ES-I3 (cell line): ENCODE data around the gene SSNA1.
"Not testable (repeated sequence)": the region's sequence is repeated elsewhere in the genome, so short reads cannot be mapped to it uniquely, and the experiment has no call there.

Experiments used
- H3K36me3 ChIP-seq: 2 replicates; pipeline ENCODE4 v1.6.1; 2013; ENCODE audit warnings: mild to moderate bottlenecking, low read length, control low read depth, moderate library complexity; ENCODE audit not compliant: insufficient read depth
- H3K4me1 ChIP-seq: 2 replicates; pipeline ENCODE4 v1.6.1; 2013; ENCODE audit warnings: mild to moderate bottlenecking, control low read depth, low read length; ENCODE audit not compliant: insufficient read depth
- H3K9ac ChIP-seq: 2 replicates; pipeline ENCODE4 v1.6.1; 2013; ENCODE audit warnings: low read depth, mild to moderate bottlenecking, low read length, moderate library complexity
- H3K9me3 ChIP-seq: 2 replicates; pipeline ENCODE4 v1.6.1; 2013; ENCODE audit warnings: mild to moderate bottlenecking, low read length, moderate library complexity; ENCODE audit not compliant: control insufficient read depth, insufficient read depth

Gene SSNA1

GRCh38 chr9:137236238-137236935 lies 47.9 kb downstream of the SSNA1 start:
- Histone ChIP-seq H3K36me3 (no peaks in the 10 kb centered on the region), H3K9ac (peak overlapping the region; percentile 13; the same call in 1 of the 2 replicates), H3K4me1 (peaks cover 12% of the 10 kb centered on the region; the same call in 1 of the 2 replicates), H3K9me3 (no peaks in the 10 kb centered on the region)

- no peaks in the 10 kb centered on the region for H3K9me3 ChIP-seq
- H3K9ac ChIP-seq, result peak overlapping the region; percentile 13; the same call in 1 of the 2 replicates
- peaks cover 12% of the 10 kb centered on the region; the same call in 1 of the 2 replicates for H3K4me1 ChIP-seq
- H3K36me3 ChIP-seq, result no peaks in the 10 kb centered on the region
These were observed 48.5 kb downstream of the SSNA1 start for GRCh38 chr9:137236936-137237421.

- no peaks in the 10 kb centered on the region for H3K9me3 ChIP-seq
- no peak overlapping the region for H3K9ac ChIP-seq
- H3K4me1 ChIP-seq, result peaks cover 16% of the 10 kb centered on the region; the same call in 1 of the 2 replicates
- peaks cover 9% of the 10 kb centered on the region for H3K36me3 ChIP-seq
These were observed 49.6 kb downstream of the SSNA1 start for GRCh38 chr9:137237759-137238726.

- peaks cover 12% of the 10 kb centered on the region for H3K36me3 ChIP-seq
- peak overlapping the region; percentile 94 for H3K9ac ChIP-seq
- H3K9me3 ChIP-seq, result not testable (repeated sequence)
- H3K4me1 ChIP-seq, result peaks cover 26% of the 10 kb centered on the region; the same call in 1 of the 2 replicates
These were observed 51.2 kb downstream of the SSNA1 start for GRCh38 chr9:137239541-137240200.
